ENCODE data around the gene TUBA3D.
A peak's percentile ranks its signal among the peaks of the same experiment; 100 is the strongest.
"Not testable (repeated sequence)": the region's sequence is repeated elsewhere in the genome, so short reads cannot be mapped to it uniquely, and the experiment has no call there.

The TUBA3D gene

DNA sequence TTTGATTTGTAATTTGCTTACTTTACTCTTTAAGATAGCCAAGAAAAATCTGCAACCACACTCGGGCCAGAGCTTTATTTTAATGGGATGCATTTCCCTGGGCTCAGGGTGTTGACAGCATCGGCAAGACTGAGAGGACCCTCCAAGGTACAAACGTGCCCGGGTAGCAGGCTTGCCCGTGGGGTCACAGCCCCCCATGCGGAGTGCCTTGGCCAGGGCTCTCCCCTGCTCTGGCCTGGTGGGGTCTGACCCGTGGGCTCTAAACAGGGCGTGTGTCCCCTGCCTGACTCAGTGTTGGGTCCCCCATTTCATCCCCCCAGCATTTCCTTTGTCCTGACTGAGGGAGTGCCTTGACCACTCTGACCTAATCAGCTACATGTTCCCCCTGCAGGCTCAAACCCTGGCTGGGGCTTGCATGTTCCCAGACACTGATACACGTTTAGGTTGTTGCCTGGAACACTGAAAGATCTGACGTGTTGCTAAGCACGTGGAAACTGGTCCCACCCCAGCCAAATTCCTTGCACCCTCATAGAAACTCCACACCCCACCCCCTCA lies 9.1 kb downstream of the TUBA3D start:
- DNase-seq = not testable (repeated sequence)

GRCh38 chr2:131486201-131486902 lies 10.4 kb downstream of the TUBA3D start:
- DNase-seq = not testable (repeated sequence)

- DNase-seq = no peak
Observed at GRCh38 chr2:131488306-131489205, 12.6 kb downstream of the TUBA3D start.

DNA sequence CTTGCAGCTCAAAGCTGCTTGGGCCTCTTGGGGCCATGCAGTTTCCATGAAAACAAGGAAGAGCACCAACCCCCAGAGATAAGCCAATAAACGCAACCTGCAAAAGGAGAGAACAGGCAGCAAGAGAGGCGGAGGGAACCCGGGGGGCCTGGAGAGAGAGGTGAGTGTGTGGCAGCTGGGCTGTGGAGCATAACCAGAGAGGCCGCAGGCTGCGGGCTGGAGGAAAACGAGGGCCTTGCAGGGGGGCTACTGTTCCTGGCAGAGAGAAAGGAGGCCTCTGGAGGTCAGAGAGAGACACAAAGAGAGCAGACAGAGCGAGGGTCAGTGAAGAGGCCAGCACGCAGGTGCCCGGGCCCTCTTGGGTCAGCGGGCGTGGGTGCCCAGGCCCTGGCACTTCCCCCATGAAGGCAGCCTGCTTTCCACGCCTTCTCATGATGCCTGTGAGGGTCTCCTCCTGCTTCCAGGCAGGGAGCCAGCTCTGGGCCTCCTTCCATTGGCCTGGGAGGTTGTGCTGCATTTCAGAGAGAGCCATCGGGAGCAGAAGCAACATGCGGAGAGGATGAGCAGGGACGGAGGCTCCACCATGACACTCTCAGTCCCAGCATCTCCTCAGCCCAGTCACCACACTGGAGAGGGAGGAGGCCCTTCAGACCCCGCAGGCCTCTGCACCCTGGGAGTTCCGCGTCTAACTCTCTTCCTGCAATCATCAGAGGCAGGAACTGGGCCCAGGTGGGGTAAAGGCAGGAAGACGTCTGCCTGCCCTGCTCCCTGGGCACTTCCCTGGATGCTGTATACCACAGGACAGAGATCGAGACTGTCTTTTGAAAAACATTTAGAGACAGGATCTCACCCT lies 14.9 kb downstream of the TUBA3D start:
- DNase-seq = peak; percentile 70

DNA sequence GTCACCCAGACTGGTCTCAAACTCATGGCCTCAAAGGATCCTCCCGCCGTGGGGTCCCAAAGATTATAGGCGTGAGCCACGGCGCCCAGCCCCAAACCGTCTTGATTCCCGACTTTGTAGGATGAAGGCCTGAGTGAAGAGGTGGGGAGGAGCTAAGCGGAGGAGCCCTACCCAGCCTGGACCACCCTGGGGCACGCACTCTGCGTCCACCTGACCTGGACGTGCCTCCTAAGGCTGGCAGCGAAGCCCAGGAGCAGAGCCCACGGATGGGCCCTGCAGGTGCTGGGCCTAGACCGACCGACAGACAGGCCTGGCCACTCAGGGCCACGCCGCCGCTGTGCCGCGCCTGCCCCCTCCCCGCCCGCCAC lies 15.5 kb downstream of the TUBA3D start:
- DNase-seq = not testable (repeated sequence)

- DNase-seq = not testable (repeated sequence)
Observed at GRCh38 chr2:131492015-131492417, 16.1 kb downstream of the TUBA3D start, which contains the start of gene MZT2A. Gene MZT2A, minus strand, starts transcription at chr2:131492397. Its CDS starts 21 bp downstream, at chr2:131492376.

DNA sequence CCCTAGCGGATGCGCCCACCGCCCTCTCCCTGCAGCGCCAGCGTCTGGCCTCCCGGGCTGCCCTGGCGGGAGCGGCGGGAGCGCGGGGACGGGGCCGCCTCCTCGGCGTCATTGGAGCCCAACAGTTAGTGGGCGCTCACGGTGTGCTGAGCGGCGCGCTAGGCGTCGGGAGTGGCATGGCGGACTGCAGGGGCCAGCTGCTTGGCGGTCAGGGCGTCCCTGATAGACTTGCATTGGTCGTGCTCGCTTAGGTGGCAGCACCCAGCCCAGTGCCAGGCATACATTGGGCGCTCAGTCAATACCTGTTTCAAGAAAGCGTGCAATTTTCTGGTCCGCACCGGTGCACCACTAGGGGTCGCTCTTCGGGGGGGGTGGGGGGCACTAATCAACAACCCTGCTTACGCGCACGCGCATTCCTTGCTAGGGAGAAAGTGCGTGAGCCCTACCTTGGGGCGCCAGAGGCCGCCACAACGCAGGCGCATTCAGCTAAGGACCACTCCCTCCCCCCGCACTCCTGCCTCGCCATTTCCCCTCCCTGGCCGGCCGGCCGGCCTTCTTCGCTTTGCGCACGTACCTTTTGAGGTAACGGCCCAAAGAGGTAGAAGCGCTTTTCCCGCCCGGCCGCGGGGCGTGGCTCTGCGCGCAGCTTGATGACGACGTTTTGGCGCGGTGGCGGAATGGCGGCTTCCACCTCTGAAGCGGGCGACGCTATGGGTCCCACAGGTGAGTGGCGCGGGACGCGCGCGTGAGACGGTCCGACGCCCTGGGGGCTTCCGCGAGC lies 16.7 kb downstream of the TUBA3D start:
- DNase-seq = peak; percentile 98

DNA sequence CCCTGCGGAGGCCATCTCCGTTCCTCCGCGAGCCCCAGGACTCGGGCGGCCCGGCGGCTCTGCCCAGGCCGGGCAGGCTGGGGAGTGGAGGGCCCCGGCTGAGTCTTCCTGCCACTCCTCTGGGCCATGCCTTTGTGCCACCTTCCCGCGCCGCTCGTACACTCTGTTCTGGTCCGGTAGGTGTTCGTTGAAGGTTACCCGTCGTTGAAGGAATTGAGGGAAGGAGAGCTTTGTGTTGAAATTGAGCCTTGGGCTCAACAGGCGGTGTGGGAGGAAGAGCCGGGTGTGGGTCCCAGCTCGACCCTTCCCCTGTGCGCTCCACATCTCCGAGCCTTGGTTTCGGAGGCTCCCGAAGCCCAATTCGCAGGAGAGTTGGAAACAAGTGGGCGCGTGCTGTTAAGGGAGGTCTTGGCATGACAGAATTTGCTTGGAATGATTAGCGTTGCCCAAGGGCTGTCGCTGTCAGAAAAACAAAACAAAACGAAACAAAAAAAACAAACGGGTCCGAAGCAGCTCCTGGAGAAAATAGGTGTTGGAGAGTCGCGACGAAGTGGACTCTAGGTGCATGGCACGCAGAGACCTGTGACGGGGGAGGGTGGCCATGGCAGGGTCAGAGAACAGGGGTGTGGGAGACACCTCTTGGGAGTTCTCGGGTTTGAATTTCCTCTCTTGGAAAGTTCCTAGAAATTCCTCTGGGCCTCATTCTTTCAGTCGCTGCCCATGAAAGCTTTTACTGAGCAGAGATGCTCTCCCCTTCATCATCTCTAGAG lies 17.5 kb downstream of the TUBA3D start:
- DNase-seq = no peak

DNA sequence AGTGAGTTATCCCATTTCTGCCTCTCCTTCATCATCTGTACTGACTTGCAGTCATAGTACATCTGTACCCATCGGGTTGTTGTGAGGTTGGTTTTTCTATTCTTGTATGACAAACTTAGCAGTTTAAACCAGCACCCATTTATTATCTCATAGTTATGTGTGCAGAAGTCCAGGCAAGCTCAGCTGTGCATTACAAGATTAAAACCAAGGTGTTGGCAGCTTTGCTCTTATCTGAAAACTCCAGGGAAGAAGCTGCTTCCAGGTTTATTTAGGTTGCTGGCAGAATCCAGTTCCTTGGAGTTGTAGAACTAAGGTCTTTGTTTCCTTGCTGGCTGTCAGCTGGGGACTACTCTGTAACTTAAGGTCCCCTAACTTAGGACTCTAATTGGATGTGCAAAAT lies 19.6 kb downstream of the TUBA3D start:
- DNase-seq = not testable (repeated sequence)

- not testable (repeated sequence) for DNase-seq
Observed at GRCh38 chr2:131498321-131498973, 22.5 kb downstream of the TUBA3D start.

DNA sequence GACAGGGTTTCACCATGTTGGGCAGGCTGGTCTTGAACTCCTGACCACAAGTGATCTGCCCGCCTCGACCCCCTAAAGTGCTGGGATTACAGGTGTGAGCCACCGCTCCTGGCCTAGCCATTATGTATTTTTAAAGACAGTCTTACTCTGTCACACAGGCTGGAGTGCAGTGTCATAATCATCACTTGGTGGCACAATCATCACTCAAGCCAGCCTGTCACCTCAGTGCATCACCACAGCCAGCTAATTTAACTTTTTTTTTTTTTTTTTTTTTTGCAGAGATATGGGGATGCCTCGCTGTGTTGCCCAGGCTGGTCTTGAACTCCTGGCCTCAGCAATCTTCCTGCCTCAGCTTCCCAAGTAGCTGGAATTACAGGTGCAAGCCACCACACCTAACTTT lies 27.7 kb downstream of the TUBA3D start:
- DNase-seq = not testable (repeated sequence)

- not testable (repeated sequence) for DNase-seq
Observed at GRCh38 chr2:131504082-131504750, 28.3 kb downstream of the TUBA3D start.

DNA sequence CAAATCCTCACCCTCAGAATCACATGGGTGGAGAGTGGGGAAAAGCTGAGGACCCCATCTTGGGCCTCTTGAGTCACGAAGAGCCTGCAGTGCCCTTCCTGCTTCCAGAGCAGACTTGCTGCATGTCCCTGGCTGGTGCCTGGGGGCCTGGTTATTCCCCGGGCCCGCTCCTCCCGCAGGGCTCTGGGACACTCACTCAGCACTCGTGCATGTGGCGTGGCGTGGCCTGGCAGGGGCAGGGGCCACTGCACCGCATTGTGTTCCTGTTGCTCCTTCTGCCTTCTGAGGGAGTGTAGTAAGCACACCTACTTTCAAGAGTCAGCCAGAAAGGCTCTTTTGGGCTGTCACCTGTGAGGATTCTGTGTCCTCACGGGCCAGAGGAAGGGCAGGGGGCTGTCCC lies 33.7 kb downstream of the TUBA3D start:
- DNase-seq = no peak

GRCh38 chr2:131511291-131511968 lies 35.5 kb downstream of the TUBA3D start:
- DNase-seq = not testable (repeated sequence)

DNA sequence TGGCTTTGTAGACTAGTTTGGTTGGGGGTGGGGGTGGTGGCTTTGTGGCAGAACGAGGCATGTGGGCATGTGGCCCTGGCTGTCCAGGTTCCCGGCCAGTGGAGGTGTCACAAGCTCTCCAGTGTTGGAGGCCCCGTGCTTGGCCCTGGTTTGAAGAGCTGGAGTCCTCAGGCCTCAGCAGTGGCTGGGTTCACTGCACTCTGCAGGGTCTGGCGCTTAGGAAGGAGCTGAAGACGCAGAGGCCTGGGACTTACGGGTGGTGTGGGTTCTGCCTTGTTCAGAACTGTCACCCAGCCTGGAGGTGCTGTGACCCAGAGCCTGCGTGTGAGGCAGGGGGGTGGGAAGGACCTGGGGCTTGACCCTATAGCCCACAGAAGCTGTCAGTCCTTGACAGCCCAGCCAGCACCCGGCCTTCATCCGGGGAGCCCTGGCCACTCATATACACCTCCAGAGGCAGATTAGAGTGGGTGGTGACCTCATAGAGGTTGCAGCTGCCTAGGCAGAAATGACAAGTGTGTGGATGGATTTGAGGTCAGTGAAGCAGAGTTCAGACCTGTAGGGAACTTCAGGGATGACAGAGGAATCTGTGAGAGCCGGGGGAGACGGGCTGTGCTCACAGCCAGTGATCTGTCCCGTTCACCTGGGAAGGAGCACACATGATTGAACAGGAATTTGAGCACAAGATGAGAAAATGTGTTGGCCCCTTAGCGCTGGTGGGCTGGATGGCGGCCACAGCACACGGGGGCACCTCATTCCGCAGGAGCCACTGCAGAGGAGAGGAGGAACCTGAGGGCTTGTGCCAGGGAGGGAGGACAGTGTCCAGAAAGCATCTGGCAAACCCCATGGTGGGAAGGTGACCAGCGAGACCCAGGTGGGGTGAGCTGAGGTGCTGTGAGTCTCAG lies 36.3 kb downstream of the TUBA3D start:
- DNase-seq = not testable (repeated sequence)

DNA sequence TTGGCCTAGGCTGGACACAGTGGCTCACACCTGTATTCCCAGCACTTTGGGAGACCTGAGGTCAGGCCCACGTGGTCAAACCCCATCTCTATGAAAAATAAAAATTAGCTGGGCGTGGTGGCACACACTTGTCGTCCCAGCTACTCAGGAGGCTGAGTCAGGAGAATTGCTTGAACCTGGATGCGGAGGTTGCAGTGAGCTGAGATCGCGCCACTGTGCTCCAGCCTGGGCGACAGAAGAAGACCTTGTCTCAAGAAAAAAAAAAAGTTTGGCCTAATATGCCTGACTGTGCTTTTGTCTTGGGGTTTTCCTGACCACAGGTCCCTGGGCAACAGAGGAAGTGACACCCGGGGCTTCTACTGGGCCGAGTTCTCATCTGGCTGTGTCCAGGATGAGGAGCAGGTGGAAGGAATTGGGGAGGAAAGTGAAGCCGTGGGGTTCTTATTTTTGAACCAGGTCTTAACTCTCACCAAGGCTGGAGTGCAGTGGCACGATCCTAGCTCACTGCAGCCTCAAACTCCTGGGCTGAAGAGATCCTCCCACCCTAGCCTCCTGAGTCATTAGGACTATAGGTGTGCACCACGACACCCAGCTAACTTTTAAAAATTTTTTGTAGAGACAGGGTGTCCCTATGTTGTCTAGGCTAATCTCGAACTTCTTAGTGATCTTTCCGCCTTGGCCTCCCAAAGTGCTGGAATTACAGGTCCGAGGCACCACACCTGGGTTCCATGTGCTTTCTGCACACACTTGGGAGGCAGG lies 38.7 kb downstream of the TUBA3D start:
- DNase-seq = not testable (repeated sequence)

GRCh38 chr2:131515235-131515634 lies 39.3 kb downstream of the TUBA3D start:
- not testable (repeated sequence) for DNase-seq

Data from activated effector memory CD4-positive, alpha-beta T cell treated with anti-CD3 and anti-CD28 coated beads, Interleukin-2, amount 50 U/mL, for 16 hours (primary cell).